HepG2 (cell line): ENCODE data around the gene SPG7. TPM values are rescaled to one million over a fixed set of nuclear protein-coding genes. Genes with fewer than 3 reads are reported as not detected.

Experiments used
- CEBPB ChIP-seq: IDR thresholded peaks from 2 replicates; pipeline ENCODE4 v1.6.1; 2011; ENCODE audit warnings: low read depth, low read length, improper control_type of control experiment, borderline replicate concordance
- CHCHD3 ChIP-seq: sonication (generic); formaldehyde crosslinking; IDR thresholded peaks from 2 replicates; pipeline ENCODE4 v1.8.0; 2022; ENCODE audit warnings: mild to moderate bottlenecking, missing genetic modification reagents, moderate library complexity
- E2F5 ChIP-seq: sonication (generic); formaldehyde crosslinking; conservative IDR thresholded peaks from 2 replicates; pipeline ENCODE4 v1.4.0; 2020; ENCODE audit warnings: missing genetic modification reagents
- EP300 ChIP-seq, 3 experiments: sonication (generic) in 1 of 3; formaldehyde crosslinking in 1 of 3; IDR thresholded peaks; 2 replicates each; pipeline versions ENCODE4 v1.5.1 to v1.6.1; 2011 to 2020; ENCODE audit warnings: low read depth in 2 of 3, low read length in 2 of 3, borderline replicate concordance in 1 of 3, improper control_type of control experiment in 1 of 3, mild to moderate bottlenecking in 1 of 3, missing genetic modification reagents in 1 of 3, moderate library complexity in 1 of 3
- IKZF5 ChIP-seq: IDR thresholded peaks from 2 replicates; pipeline ENCODE4 v1.6.1; 2018; ENCODE audit warnings: missing genetic modification reagents, mild to moderate bottlenecking, missing compliant biosample characterization
- MXI1 ChIP-seq: IDR thresholded peaks from 3 replicates; pipeline ENCODE4 v1.6.1; 2012; ENCODE audit warnings: low read depth, low read length, inconsistent platforms, borderline replicate concordance
- SRF ChIP-seq: IDR thresholded peaks from 2 replicates; pipeline ENCODE4 v1.6.1; 2011; ENCODE audit warnings: mild to moderate bottlenecking, low read depth, low read length, moderate library complexity
- THYN1 ChIP-seq: sonication (generic); formaldehyde crosslinking; IDR thresholded peaks from 2 replicates; pipeline ENCODE4 v1.8.1; 2023; ENCODE audit warnings: low read depth, mild to moderate bottlenecking, moderate library complexity, missing genetic modification reagents, borderline replicate concordance
- ZBTB3 ChIP-seq: sonication (generic); formaldehyde crosslinking; IDR thresholded peaks from 2 replicates; pipeline ENCODE4 v1.4.0; 2020; ENCODE audit warnings: low read depth, mild to moderate bottlenecking, moderate library complexity, missing genetic modification reagents, borderline replicate concordance
- ZFP62 ChIP-seq: sonication (generic); formaldehyde crosslinking; IDR thresholded peaks from 2 replicates; pipeline ENCODE4 v1.4.0; 2020; ENCODE audit warnings: missing genetic modification reagents
- ZKSCAN5 ChIP-seq: sonication (generic); formaldehyde crosslinking; IDR thresholded peaks from 2 replicates; pipeline ENCODE4 v1.5.1; 2020; ENCODE audit warnings: mild to moderate bottlenecking, missing genetic modification reagents
- ZNF547 ChIP-seq: sonication (generic); formaldehyde crosslinking; IDR thresholded peaks from 2 replicates; pipeline ENCODE4 v1.5.1; 2020; ENCODE audit warnings: mild to moderate bottlenecking, missing genetic modification reagents
- ZNF564 ChIP-seq: sonication (generic); formaldehyde crosslinking; IDR thresholded peaks from 2 replicates; pipeline ENCODE4 v1.8.1; 2023; ENCODE audit warnings: mild to moderate bottlenecking, missing genetic modification reagents
- ZNF572 ChIP-seq: sonication (generic); formaldehyde crosslinking; IDR thresholded peaks from 2 replicates; pipeline ENCODE4 v1.5.1; 2020; ENCODE audit warnings: mild to moderate bottlenecking, missing genetic modification reagents
- ZNF576 ChIP-seq: sonication (generic); formaldehyde crosslinking; IDR thresholded peaks from 2 replicates; pipeline ENCODE4 v1.4.0; 2020; ENCODE audit warnings: mild to moderate bottlenecking, missing genetic modification reagents
- ZNF644 ChIP-seq: IDR thresholded peaks from 2 replicates; pipeline ENCODE4 v1.6.1; 2016; ENCODE audit warnings: low read depth
- ZNF724P ChIP-seq: sonication (generic); formaldehyde crosslinking; IDR thresholded peaks from 2 replicates; pipeline ENCODE4 v1.8.0; 2022; ENCODE audit warnings: missing genetic modification reagents, borderline replicate concordance
- ZNF839 ChIP-seq: sonication (generic); formaldehyde crosslinking; IDR thresholded peaks from 2 replicates; pipeline ENCODE4 v1.4.0; 2020; ENCODE audit warnings: missing genetic modification reagents, mild to moderate bottlenecking, borderline replicate concordance
- ZNF879 ChIP-seq: sonication (generic); formaldehyde crosslinking; IDR thresholded peaks from 2 replicates; pipeline ENCODE4 v1.8.1; 2023; ENCODE audit warnings: missing genetic modification reagents
- ZSCAN22 ChIP-seq: sonication (generic); formaldehyde crosslinking; IDR thresholded peaks from 2 replicates; pipeline ENCODE4 v1.4.0; 2020; ENCODE audit warnings: mild to moderate bottlenecking, missing genetic modification reagents
- polyA plus RNA-seq, 8 experiments: library from polyadenylated mRNA; depleted of rRNA in 3 of 8; stranded (reverse) in 7 of 8; unstranded in 1 of 8; fragments of >200 nt; fragmentation: Illumina TruSeq in 4 of 8; extraction: Trizol in 4 of 8; gene quantifications; 2 replicates each; pipeline versions ENCODE4 v1.2.1 to v1.2.3, GENCODE V29; 2011 to 2016; ENCODE audit warnings: low read depth in 4 of 8, missing spikeins in 1 of 8, mixed read lengths in 1 of 8; ENCODE audit not compliant: insufficient read depth in 1 of 8
- total RNA-seq, 5 experiments: library from RNA; depleted of rRNA; stranded (reverse); fragments of >200 nt; fragmentation: Illumina TruSeq; extraction: Trizol; gene quantifications; 2 replicates each; pipeline ENCODE4 v1.2.3, GENCODE V29; 2016; ENCODE audit warnings: low read depth in 1 of 5
- TF ChIP-seq, protein P1 (sequence below): sonication (generic); formaldehyde crosslinking; IDR thresholded peaks from 2 replicates; pipeline ENCODE4 v1.4.0; 2020; ENCODE audit warnings: missing genetic modification reagents
- TF ChIP-seq, protein P2 (sequence below): sonication (generic); formaldehyde crosslinking; IDR thresholded peaks from 2 replicates; pipeline ENCODE4 v1.4.0; 2020; ENCODE audit warnings: low read depth, mild to moderate bottlenecking, missing genetic modification reagents

SPG7 gene
- total and polyA plus RNA-seq, 2 of the 13 experiments (the other 11 are each of a cell fraction or from before 2014, with no cell fraction given): 66.0 to 136 TPM

DNA sequence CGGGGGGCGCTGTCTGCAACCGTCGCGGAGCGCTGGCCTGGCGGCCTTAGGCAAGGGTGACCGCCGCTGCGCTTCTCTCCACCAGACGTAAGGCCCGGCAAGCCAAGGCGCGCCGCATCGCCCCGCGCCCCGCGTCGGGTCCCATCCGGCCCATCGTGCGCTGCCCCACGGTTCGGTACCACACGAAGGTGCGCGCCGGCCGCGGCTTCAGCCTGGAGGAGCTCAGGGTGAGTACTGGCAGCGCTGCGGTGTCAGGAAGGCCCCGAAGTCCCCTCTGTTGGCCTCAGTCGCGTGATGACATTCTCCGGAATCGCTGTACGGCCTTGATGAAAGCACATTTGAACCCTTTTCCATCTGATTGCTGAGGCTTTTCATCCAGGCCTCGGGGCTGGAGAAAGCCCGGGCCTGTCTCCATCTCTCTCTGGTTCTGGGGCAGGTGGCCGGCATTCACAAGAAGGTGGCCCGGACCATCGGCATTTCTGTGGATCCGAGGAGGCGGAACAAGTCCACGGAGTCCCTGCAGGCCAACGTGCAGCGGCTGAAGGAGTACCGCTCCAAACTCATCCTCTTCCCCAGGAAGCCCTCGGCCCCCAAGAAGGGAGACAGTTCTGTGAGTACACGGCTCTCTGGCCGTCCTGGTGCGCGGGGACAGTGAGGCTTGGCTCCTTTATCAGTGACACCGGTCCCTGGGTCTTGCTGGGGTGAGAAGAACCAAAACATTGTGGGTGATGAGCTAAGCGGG, 53.1 kb downstream of the SPG7 start (continued):
- TF ChIP-seq, protein P1, sequence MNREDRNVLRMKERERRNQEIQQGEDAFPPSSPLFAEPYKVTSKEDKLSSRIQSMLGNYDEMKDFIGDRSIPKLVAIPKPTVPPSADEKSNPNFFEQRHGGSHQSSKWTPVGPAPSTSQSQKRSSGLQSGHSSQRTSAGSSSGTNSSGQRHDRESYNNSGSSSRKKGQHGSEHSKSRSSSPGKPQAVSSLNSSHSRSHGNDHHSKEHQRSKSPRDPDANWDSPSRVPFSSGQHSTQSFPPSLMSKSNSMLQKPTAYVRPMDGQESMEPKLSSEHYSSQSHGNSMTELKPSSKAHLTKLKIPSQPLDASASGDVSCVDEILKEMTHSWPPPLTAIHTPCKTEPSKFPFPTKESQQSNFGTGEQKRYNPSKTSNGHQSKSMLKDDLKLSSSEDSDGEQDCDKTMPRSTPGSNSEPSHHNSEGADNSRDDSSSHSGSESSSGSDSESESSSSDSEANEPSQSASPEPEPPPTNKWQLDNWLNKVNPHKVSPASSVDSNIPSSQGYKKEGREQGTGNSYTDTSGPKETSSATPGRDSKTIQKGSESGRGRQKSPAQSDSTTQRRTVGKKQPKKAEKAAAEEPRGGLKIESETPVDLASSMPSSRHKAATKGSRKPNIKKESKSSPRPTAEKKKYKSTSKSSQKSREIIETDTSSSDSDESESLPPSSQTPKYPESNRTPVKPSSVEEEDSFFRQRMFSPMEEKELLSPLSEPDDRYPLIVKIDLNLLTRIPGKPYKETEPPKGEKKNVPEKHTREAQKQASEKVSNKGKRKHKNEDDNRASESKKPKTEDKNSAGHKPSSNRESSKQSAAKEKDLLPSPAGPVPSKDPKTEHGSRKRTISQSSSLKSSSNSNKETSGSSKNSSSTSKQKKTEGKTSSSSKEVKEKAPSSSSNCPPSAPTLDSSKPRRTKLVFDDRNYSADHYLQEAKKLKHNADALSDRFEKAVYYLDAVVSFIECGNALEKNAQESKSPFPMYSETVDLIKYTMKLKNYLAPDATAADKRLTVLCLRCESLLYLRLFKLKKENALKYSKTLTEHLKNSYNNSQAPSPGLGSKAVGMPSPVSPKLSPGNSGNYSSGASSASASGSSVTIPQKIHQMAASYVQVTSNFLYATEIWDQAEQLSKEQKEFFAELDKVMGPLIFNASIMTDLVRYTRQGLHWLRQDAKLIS (CRISPR knock-in tag): no peak
- TF ChIP-seq ZNF879 (CRISPR knock-in tag): no peak
- no peak for TF ChIP-seq CEBPB
- no peak for TF ChIP-seq ZNF547 (CRISPR knock-in tag)
- no peak for TF ChIP-seq EP300 (IDR thresholded peaks at IDR 0.05; ENCODE audit: low read depth in 2 of 2, low read length in 2 of 2)
- no peak for TF ChIP-seq EP300 (CRISPR knock-in tag; IDR thresholded peaks at IDR 0.05; ENCODE audit: borderline replicate concordance)
- TF ChIP-seq ZFP62: no peak
- no peak for TF ChIP-seq IKZF5 (CRISPR knock-in tag)
- no peak for TF ChIP-seq ZKSCAN5 (CRISPR knock-in tag)
- TF ChIP-seq THYN1: no peak; the same call in 1 of the 2 replicates
- TF ChIP-seq ZNF576 (CRISPR knock-in tag): no peak
- TF ChIP-seq ZBTB3: no peak
- no peak for TF ChIP-seq ZNF724P (CRISPR knock-in tag)
- no peak for TF ChIP-seq ZNF564
- no peak for TF ChIP-seq ZNF572 (CRISPR knock-in tag)
- no peak for TF ChIP-seq ZNF839 (CRISPR knock-in tag)
- TF ChIP-seq ZSCAN22 (CRISPR knock-in tag): peak; percentile 5; the same call in 1 of the 2 replicates
- TF ChIP-seq ZNF644 (CRISPR knock-in tag): no peak
- no peak for TF ChIP-seq MXI1
- TF ChIP-seq, protein P2, sequence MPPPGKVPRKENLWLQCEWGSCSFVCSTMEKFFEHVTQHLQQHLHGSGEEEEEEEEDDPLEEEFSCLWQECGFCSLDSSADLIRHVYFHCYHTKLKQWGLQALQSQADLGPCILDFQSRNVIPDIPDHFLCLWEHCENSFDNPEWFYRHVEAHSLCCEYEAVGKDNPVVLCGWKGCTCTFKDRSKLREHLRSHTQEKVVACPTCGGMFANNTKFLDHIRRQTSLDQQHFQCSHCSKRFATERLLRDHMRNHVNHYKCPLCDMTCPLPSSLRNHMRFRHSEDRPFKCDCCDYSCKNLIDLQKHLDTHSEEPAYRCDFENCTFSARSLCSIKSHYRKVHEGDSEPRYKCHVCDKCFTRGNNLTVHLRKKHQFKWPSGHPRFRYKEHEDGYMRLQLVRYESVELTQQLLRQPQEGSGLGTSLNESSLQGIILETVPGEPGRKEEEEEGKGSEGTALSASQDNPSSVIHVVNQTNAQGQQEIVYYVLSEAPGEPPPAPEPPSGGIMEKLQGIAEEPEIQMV (CRISPR knock-in tag): no peak
- TF ChIP-seq CHCHD3 (CRISPR knock-in tag): no peak
- TF ChIP-seq E2F5 (CRISPR knock-in tag): no peak
- TF ChIP-seq SRF: no peak
